ENCODE results near the gene TARS3. TPM values are rescaled to one million over a fixed set of nuclear protein-coding genes. Genes with fewer than 3 reads are reported as not detected.

TARS3 gene
- total RNA-seq, 8 experiments from 2014 or later: 12.0 to 31.4 (median 19.4) TPM

DNA sequence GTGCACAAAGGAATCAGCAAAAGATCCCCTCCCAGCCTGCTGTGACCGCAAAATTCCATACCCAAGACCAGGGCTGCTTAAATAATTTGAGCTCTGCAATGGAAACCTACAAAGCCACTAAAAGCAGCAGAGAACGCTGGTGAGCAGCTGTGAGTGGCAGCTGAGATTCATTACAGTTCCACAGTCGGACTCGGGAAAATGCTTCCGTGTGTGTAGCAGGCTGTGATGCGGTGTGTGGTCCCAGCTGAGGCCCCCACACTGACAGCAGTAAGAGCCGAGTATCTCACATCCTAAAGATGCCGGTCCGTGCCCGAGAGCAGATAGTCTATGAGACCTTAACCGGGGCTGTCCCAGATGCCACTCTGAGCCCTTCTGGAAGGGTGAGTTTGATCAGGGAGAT, 109.5 kb downstream of the TARS3 start:
- peaks cover 52 to 54% of the 10 kb centered on the region in 2 donors for H3K4me1 ChIP-seq (replicated peaks in 1 of 2)
- in situ Hi-C loops (cut with MboI; ENCODE audit: low pct_unique_long_range_greater_than_20kb in 2 of 9, low sequenced_read_pairs in 9 of 9, unreplicated experiment in 9 of 9): no loop called here
- WGBS, 10 experiments: 40 to 100% (median 95%) methylated on average over 1 to 4 of the region's 11 CpGs; no CpG with 5 or more reads in 5 of the 10 experiments
- H3K4me3 ChIP-seq: no peak overlapping the region
- no peak for ATAC-seq (replicated peaks in 6 of 8)
- H3K27ac ChIP-seq: peak overlapping the region in 1 of 2 donors; percentile 78

DNA sequence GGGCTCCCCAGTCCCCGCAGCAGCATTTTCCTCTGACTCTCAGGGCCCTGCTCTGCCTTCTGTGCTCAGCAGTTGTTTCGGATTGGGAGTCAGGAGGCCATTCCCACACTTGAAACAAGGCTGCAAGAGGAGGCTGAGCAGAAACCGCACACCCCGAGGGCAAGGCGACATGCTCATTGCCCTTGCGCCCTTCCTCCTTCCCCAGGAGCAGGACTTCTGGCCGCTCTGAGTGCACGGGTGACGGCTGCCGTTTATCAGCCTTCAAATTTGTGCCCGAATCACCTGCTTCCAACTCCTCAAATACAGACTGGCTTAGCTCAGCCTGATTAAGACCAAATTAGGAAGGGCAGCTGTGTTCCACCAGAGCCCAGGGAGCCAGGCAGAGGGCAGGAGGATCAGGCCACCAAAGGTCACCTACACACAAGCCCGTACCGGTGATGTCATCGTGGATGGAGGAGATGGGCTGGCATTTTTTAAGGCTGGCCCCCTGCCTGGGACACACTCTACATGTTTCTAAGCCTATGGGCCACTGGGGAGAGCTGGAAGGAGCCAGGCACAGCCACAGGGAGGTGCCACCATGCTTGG, 110.2 kb downstream of the TARS3 start:
- Histone ChIP-seq H3K4me3 (no peak overlapping the region), H3K4me1 (replicated peaks in 1 of 2) (peaks cover 51 to 53% of the 10 kb centered on the region in 2 donors), H3K27ac (peak overlapping the region; percentile 69 to 78)
- WGBS, 10 experiments: 60 to 100% (median 100%) methylated on average over 1 to 7 of the region's 14 CpGs; no CpG with 5 or more reads in 5 of the 10 experiments
- in situ Hi-C loops (cut with MboI; ENCODE audit: low pct_unique_long_range_greater_than_20kb in 2 of 9, low sequenced_read_pairs in 9 of 9, unreplicated experiment in 9 of 9): no loop called here
- ATAC-seq (replicated peaks in 6 of 8): peak in 5 of 8 experiments; percentile 2 to 17 (median 11)

DNA sequence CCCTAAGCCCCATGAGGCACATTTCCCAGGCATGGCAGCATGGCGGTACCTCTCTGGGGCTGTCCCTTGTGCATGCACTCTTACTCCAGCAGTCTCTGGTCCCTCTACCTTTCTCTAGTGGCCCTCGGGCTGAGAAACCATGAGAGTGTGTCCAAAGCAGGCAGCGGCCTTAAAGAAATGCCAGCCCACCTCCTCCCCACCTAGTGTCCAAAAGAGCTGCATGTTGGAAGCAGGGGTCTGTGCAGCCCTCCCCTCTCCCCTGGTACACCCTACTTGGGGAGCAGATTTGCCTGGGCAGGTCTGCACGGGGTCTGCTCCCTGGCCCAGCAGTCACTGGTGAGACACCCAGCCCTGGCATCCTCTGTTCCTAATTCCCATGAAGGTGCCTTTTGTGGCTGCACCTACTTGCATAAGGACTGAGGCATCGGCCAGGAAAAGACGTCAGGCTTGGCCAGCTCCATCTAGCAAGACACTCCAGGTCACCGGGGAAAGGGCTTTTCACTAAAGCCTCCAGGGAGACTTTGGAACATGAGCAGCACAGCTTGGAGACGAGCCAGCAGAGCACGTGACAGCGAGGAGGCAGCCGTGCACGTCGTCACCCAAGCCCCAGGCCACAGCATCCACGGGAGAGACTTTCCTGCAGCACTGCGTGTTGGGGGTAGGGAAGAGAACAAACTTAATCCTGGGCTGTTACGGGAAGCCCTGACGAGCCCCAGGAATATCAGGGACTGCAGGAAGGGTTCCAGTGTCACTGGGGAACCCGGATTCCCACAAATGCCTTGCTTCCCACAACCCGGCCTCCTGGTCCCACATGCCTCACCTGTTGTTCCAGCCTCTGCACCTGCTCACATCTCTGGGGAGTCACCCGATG, 110.9 kb downstream of the TARS3 start:
- no peak overlapping the region for H3K4me3 ChIP-seq
- peak overlapping the region; percentile 69 to 78 for H3K27ac ChIP-seq
- peak in 6 of 8 experiments; percentile 21 to 81 (median 75) for ATAC-seq (replicated peaks in 6 of 8)
- in situ Hi-C loops (cut with MboI; ENCODE audit: low pct_unique_long_range_greater_than_20kb in 2 of 9, low sequenced_read_pairs in 9 of 9, unreplicated experiment in 9 of 9): no loop called here
- 0 to 100% (median 93%) methylated on average over 1 to 4 of the region's 20 CpGs; no CpG with 5 or more reads in 3 of the 10 experiments for WGBS, 10 experiments
- H3K4me1 ChIP-seq (replicated peaks in 1 of 2): peaks cover 43 to 47% of the 10 kb centered on the region in 2 donors

DNA sequence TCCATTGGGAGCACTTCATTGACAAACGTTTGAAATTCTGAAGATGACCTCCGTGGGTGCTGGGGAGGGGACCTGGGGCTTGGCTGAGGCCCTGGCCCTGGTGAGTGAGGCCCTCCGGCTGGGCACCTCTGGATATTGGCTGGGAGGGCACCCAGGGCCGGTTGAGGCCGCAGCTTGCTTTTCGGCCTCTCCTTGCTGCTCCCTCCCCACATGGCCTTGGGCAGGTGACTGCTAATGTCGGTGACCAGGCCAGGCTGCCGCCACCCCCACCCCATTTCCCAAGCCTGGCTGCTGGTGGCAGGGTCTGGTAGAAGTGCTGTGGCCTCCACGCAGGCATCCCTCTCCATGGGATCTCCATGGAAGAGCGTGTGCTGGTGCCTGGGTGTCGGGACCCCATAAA, 111.6 kb downstream of the TARS3 start:
- Histone ChIP-seq H3K4me1 (replicated peaks in 1 of 2) (peaks cover 42 to 45% of the 10 kb centered on the region in 2 donors), H3K27ac (peak overlapping the region; percentile 69 to 78), H3K4me3 (no peak overlapping the region)
- in situ Hi-C loops (cut with MboI; ENCODE audit: low pct_unique_long_range_greater_than_20kb in 2 of 9, low sequenced_read_pairs in 9 of 9, unreplicated experiment in 9 of 9): no loop called here
- ATAC-seq (replicated peaks in 6 of 8): no peak
- WGBS, 10 experiments: 73% methylated on average over 5 of the region's 11 CpGs; no CpG with 5 or more reads in 9 of the 10 experiments

DNA sequence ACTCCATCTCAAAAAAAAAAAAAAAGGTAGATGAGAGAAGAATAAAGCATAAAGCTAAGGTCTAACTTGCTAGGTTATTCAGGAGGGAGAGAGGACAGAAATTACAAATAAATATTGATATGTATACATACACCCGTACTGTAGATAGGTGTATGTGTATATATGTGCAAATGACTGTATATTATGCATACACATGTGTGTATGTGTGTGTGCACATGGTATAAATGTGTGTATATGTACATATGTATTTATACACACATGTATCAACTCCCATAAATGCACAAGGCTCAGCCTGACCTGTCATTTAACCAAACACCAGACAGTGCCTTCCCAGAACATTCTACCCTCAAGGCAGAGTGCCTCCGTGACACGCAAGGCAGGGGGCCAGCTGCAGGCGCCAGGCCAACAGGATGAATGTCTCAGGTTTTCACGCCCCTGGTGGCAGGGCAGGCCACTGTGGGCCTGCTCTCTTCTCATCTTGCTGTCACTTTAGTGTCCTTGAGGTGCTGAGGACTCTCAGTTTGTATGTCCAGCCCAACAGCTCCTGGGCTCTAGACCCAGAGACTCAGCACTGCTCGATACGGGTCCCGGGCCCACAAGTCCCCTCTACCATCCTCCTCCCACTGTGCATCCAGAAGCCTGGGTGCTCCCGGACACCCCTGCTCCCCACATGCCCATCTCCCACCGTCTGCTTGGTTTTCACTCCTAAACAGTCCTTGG, 112.5 kb downstream of the TARS3 start:
- ATAC-seq (replicated peaks in 6 of 8): peak in 1 of 8 experiments; percentile 27
- WGBS, 10 experiments: 0 to 100% (median 88%) methylated on average over 1 to 4 of the region's 10 CpGs; no CpG with 5 or more reads in 4 of the 10 experiments
- Histone ChIP-seq H3K27ac (no peak overlapping the region), H3K4me3 (no peak overlapping the region), H3K4me1 (replicated peaks in 1 of 2) (peaks cover 36% of the 10 kb centered on the region in 2 donors)
- in situ Hi-C loops (cut with MboI; ENCODE audit: low pct_unique_long_range_greater_than_20kb in 2 of 9, low sequenced_read_pairs in 9 of 9, unreplicated experiment in 9 of 9): no loop called here

DNA sequence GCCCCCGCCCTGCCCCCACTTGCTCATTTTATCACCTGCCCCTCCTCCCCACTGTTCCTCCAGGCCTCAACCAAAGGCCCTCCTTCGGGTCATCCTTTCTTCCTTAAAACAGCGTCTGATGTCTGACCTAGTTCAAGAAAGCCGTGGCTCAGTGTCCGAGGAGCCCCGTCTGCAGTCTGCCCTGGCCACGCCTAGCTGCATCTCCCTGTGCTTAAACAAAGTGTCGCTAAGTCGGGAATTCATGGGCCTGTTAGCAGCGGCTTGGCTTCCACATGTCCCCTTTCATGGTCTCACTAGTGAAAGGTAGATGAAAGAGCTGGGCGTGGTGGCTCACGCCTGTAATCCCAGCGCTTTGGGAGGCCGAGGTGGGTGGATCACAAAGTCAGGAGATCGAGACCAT, 113.3 kb downstream of the TARS3 start:
- 63 to 95% (median 92%) methylated on average over 2 to 7 of the region's 15 CpGs; no CpG with 5 or more reads in 6 of the 10 experiments for WGBS, 10 experiments
- no peak for ATAC-seq (replicated peaks in 6 of 8)
- in situ Hi-C loops (cut with MboI; ENCODE audit: low pct_unique_long_range_greater_than_20kb in 2 of 9, low sequenced_read_pairs in 9 of 9, unreplicated experiment in 9 of 9): no loop called here
- Histone ChIP-seq H3K4me1 (replicated peaks in 1 of 2) (peaks cover 28 to 29% of the 10 kb centered on the region in 2 donors), H3K4me3 (no peak overlapping the region), H3K27ac (no peak overlapping the region)

DNA sequence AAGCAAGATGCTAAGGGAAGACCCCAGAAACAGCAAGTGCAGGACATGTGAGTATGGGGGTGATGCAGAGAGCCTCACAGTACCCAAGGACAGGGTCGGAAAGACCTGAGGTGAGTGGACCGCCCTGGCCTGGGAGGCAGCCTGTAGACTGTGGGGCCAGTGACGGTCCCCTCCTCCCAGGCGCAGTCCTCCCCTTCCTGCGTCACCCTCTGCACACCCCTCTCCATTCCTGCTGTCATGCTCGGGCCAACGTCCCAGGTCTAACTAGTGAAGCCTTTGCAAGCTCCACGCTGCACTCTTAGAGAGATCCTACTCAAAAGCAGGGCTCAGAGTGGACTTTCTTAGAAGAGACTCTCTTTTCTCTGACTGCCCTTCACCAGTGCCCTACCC, 113.7 kb downstream of the TARS3 start:
- H3K4me1 ChIP-seq (replicated peaks in 1 of 2): peaks cover 25 to 26% of the 10 kb centered on the region in 2 donors
- no peak overlapping the region for H3K27ac ChIP-seq
- H3K4me3 ChIP-seq: no peak overlapping the region
- in situ Hi-C loops (cut with MboI; ENCODE audit: low pct_unique_long_range_greater_than_20kb in 2 of 9, low sequenced_read_pairs in 9 of 9, unreplicated experiment in 9 of 9): no loop called here
- 79 to 80% methylated on average over 1 to 3 of the region's 8 CpGs; no CpG with 5 or more reads in 8 of the 10 experiments for WGBS, 10 experiments
- ATAC-seq (replicated peaks in 6 of 8): no peak

DNA sequence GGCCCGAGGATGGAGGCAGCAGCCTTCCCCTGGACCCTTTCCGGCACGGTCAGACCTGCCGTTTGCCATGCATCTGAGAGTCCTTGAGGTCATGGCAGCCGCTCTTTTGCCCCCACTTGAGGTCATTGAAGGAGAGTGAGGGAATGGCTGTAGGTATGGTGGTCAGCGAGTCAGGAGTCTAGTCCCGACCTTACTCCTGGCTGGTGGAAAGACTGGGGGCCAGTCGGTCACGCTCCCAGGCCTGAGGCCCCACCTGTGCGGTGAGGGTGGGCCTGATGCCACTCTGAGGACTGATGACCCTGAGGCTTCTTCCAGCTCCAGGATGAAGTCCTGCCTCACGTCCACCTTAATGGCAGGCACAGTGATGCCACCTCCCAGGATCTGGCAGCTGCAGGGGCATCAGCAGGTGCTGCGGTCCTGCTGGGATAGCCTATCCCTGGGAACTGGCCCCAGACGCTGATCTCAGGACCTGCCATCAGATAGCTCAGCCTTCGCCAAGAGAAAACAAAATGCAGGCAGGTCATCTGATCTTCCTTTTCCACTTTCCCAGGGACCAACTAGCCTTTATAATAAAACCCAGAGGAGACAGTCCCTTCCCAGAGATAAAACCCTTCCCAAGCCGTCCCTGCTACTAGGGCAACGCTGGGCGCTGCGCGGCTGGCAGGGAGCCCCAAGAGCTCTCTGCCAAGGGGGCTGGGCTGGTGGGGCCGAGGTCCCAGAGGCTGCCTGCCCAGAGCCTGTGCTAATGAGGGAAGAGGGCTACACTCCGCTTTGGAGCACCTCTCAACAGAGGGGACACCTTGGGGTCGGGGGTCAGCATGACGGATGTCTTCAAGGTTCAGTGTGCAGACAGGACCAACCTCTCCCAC, 114.3 kb downstream of the TARS3 start:
- 73 to 100% (median 90%) methylated on average over 1 to 9 of the region's 23 CpGs; no CpG with 5 or more reads in 4 of the 10 experiments for WGBS, 10 experiments
- H3K4me3 ChIP-seq: no peak overlapping the region
- peaks cover 21 to 26% of the 10 kb centered on the region in 2 donors for H3K4me1 ChIP-seq (replicated peaks in 1 of 2)
- in situ Hi-C loops (cut with MboI; ENCODE audit: low pct_unique_long_range_greater_than_20kb in 2 of 9, low sequenced_read_pairs in 9 of 9, unreplicated experiment in 9 of 9): no loop called here
- no peak for ATAC-seq (replicated peaks in 6 of 8)
- H3K27ac ChIP-seq: no peak overlapping the region

DNA sequence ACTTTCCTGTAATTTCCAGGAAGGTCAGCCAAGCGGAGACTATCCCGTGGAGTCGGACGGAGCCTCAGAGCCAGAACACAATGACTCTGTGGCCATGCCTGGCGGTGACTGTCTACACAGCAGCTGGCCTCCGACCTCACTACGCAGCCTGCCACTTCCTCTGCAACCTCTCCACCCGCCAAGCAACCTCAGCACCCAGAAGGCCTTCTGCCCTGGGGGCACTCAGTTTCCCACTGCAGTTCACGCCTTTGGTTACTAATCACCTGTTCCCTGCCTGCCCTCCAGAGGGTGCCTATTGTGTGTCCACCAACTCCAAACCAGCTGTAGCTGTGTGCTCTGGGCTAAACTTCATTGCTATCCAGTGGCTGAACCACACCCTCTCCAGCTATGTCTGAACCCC, 116.1 kb downstream of the TARS3 start:
- peak in 3 of 8 experiments; percentile 22 to 71 (median 54) for ATAC-seq (replicated peaks in 6 of 8)
- no peak overlapping the region for H3K4me3 ChIP-seq
- in situ Hi-C loops (cut with MboI; ENCODE audit: low pct_unique_long_range_greater_than_20kb in 2 of 9, low sequenced_read_pairs in 9 of 9, unreplicated experiment in 9 of 9): no loop called here
- 30 to 94% (median 90%) methylated on average over 2 to 9 of the region's 9 CpGs; no CpG with 5 or more reads in 4 of the 10 experiments for WGBS, 10 experiments
- H3K4me1 ChIP-seq (replicated peaks in 1 of 2): peaks cover 3 to 8% of the 10 kb centered on the region in 2 donors
- no peak overlapping the region for H3K27ac ChIP-seq

DNA sequence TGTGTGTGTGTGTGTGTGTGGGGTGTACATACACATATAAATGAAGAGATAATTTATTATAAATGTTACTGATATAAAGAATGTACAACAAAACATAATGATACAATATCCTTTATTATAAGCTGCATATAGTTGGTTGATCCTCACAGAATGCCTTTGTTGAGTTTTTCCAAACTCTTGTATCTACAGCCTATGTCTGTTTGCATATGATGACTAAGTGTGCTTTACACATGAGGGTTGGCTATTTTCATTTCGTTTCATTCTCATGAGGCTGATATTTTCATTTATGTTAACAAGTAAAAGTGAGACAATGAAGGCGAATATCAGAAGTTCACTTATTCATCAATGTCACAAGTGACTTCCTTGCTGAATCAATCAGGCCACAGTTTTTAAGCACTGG, 117.2 kb downstream of the TARS3 start:
- Histone ChIP-seq H3K27ac (no peak overlapping the region), H3K4me1 (replicated peaks in 1 of 2) (no peaks in the 10 kb centered on the region), H3K4me3 (no peak overlapping the region)
- in situ Hi-C loops (cut with MboI; ENCODE audit: low pct_unique_long_range_greater_than_20kb in 2 of 9, low sequenced_read_pairs in 9 of 9, unreplicated experiment in 9 of 9): no loop called here
- 15 to 90% (median 67%) methylated on average over 1 to 2 of the region's 2 CpGs; no CpG with 5 or more reads in 2 of the 10 experiments for WGBS, 10 experiments
- ATAC-seq (replicated peaks in 6 of 8): peak in 2 of 8 experiments; percentile 75 to 86

DNA sequence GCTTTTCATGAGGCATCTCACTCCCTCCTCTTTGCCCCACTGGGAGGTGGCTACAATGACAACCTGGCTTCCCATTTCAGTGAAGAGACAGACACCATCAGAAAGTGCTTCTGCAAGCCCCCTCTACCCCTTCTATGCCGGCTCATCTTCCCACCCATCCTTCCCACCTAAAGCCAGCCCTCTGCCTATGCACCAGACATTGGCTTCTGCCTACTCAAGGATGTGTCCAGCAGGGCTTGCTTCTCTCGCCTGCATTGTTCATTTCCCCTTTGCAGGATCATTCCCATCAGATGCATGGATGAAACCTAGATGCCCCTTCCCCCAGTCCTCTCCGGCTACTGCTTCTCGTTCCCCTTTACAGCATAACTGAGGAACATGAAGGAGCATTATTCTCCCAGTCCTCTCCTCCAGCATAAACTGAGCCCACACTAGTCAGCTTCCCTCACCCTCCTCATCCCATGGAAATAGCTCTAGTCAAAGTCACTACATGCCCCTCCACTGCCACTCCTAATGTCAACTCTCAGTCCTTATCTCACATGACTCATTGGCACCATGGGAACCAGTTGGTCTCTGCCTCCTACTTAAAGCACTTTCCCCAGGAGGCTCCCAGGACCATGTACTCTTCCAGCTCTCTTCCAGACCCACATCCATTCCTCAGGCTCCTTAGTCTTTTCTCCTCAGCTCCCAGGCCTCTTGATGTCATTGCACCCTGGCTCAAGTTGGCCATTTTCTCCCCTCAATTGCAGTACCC, 120.0 kb downstream of the TARS3 start:
- 56 to 100% (median 80%) methylated on average over 2 to 4 of the region's 4 CpGs; no CpG with 5 or more reads in 5 of the 10 experiments for WGBS, 10 experiments

More for the DNA sequence above, 120.0 kb downstream of the TARS3 start:
- Histone ChIP-seq H3K27ac (no peak overlapping the region), H3K4me1 (replicated peaks in 1 of 2) (no peaks in the 10 kb centered on the region), H3K4me3 (no peak overlapping the region)
- no peak for ATAC-seq (replicated peaks in 6 of 8)
- in situ Hi-C loops (cut with MboI; ENCODE audit: low pct_unique_long_range_greater_than_20kb in 2 of 9, low sequenced_read_pairs in 9 of 9, unreplicated experiment in 9 of 9): no loop called here

Measured in motor neuron (in vitro differentiated cells).